Measurements from ENCODE around the gene GABPA.
A peak's percentile ranks its signal among the peaks of the same experiment; 100 is the strongest.

GABPA gene

GRCh38 chr21:25807191-25807590 is 72.4 kb downstream of the GABPA start:
- DNase-seq (ENCODE audit: low read depth), result no peak
- no peak overlapping the region for H3K4me3 ChIP-seq (ENCODE audit: low read length)
- TF ChIP-seq CTCF (IDR thresholded peaks at IDR 0.05; ENCODE audit: insufficient read depth, low read depth, low read length, missing control alignments), result no peak

- no peak overlapping the region for H3K4me3 ChIP-seq (ENCODE audit: low read length)
- DNase-seq (ENCODE audit: low read depth), result peak; percentile 73
- no peak for TF ChIP-seq CTCF (IDR thresholded peaks at IDR 0.05; ENCODE audit: insufficient read depth, low read depth, low read length, missing control alignments)
Measured at GRCh38 chr21:25809013-25809412, 74.2 kb downstream of the GABPA start.

- no peak for TF ChIP-seq CTCF (IDR thresholded peaks at IDR 0.05; ENCODE audit: insufficient read depth, low read depth, low read length, missing control alignments)
- no peak for DNase-seq (ENCODE audit: low read depth)
- H3K4me3 ChIP-seq (ENCODE audit: low read length), result no peak overlapping the region
Measured at GRCh38 chr21:25811186-25811585, 76.4 kb downstream of the GABPA start.

- no peak overlapping the region for H3K4me3 ChIP-seq (ENCODE audit: low read length)
- no peak for TF ChIP-seq CTCF (IDR thresholded peaks at IDR 0.05; ENCODE audit: insufficient read depth, low read depth, low read length, missing control alignments)
- DNase-seq (ENCODE audit: low read depth), result peak; percentile 36
Measured at GRCh38 chr21:25813917-25814316, 79.1 kb downstream of the GABPA start.

- H3K4me3 ChIP-seq (ENCODE audit: low read length), result no peak overlapping the region
- no peak for TF ChIP-seq CTCF (IDR thresholded peaks at IDR 0.05; ENCODE audit: insufficient read depth, low read depth, low read length, missing control alignments)
- no peak for DNase-seq (ENCODE audit: low read depth)
Measured at GRCh38 chr21:25818121-25818520, 83.3 kb downstream of the GABPA start.

- TF ChIP-seq CTCF (IDR thresholded peaks at IDR 0.05; ENCODE audit: insufficient read depth, low read depth, low read length, missing control alignments), result no peak
- DNase-seq (ENCODE audit: low read depth), result no peak
- H3K4me3 ChIP-seq (ENCODE audit: low read length), result no peak overlapping the region
Measured at GRCh38 chr21:25818551-25818950, 83.8 kb downstream of the GABPA start.

Data from epithelial cell of esophagus (primary cell).